ENCODE results near the gene PIAS1.
"Not testable (repeated sequence)": the region's sequence is repeated elsewhere in the genome, so short reads cannot be mapped to it uniquely, and the experiment has no call there.

Gene PIAS1

DNA sequence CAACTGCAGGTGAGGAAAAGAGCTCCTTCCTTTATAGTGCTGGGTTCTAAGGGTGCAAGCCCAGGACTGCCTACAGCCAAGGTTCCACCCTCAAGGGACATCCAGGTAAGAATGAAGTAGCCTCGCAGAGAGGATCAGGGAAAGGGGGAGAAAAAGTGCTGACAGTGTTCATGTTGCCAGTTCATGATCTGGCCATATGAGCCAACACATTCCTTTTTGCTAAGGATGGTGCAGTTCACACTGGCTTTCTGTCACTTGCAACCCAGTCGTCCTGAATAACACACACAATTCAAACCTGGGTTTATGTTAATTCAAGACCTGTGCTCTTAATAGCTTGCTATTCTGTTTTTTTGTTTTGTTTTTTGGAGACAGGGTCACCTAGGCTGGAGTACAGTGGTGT is 166.4 kb downstream of the PIAS1 start:
- no peak for DNase-seq (ENCODE audit: low spot score)

DNA sequence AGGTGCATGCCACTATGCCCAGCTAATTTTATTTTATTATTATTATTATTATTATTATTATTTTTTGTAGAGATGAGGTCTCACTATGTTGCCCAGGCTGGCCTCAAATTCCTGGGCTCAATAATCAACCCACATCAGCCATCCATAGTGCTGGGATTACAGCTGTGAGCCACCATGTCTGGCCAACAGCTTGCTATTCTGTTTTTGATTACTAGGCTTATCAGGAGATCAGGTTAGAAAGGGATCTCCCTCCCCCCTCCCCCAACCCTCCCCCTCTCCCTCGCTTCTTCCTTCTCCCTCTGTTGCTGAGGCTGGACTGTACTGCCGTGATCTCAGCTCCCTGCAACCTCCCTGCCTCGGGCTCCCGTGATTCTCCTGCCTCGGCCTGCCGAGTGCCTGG is 166.9 kb downstream of the PIAS1 start:
- no peak for DNase-seq (ENCODE audit: low spot score)

DNA sequence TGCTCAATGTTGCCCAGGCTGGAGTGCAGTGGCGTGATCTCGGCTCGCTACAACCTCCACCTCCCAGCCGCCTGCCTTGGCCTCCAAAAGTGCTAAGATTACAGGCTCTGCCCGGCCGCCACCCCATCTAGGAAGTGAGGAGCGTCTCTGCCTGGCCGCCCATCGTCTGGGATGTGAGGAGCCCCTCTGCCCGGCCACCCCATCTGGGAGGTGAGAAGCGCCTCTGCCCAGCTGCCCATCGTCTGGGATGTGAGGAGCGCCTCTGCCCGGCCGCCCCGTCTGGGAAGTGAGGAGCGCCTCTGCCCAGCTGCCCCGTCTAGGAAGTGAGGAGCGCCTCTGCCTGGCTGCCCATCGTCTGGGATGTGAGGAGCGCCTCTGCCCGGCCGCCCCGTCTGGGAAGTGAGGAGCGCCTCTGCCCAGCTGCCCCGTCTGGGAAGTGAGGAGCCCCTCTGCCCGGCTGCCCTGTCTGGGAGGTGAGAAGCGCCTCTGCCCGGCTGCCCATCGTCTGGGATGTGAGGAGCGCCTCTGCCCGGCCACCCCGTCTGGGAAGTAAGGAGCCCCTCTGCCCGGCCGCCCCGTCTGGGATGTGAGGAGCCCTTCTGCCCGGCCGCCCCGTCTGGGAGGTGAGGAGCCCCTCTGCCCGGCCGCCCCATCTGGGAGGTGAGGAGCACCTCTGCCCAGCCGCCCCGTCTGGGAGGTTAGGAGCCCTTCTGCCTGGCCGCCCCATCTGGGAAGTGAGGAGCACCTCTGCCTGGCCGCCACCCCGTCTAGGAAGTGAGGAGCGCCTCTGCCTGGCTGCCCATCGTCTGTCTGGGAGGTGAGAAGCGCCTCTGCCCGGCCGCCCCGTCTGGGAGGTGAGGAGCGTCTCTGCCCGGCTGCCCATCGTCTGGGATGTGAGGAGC is 167.7 kb downstream of the PIAS1 start:
- DNase-seq (ENCODE audit: low spot score): not testable (repeated sequence)

DNA sequence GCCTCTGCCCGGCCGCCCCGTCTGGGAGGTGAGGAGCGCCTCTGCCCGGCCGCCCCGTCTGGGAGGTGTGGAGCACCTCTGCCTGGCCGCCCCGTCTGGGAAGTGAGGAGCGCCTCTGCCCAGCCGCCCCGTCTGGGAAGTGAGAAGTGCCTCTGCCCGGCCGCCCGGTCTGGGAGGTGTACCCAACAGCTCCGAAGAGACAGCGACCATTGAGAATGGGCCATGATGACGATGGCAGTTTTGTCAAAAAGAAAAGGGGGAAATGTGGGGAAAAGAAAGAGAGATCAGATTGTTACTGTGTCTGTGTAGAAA is 168.3 kb downstream of the PIAS1 start:
- not testable (repeated sequence) for DNase-seq (ENCODE audit: low spot score)

DNA sequence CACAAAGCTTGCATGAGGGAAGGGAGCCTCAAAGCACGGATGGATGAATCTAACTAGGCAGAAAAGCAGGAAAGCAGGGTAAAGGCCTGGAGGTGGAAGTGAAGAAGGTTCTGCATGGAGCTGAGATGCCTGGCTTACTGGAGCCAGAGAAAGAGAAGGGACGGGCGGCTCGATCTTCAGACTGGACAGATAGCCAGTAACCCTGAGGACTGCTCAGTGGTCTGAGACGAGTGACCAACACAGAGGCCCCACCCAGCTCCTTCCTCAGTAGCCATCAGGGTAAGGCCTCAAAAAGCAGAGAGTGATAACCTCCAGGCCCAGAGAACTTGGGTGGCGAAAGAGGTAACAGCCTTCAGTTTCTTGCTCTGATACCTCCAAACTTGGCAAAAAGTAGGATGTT is 169.1 kb downstream of the PIAS1 start:
- no peak for DNase-seq (ENCODE audit: low spot score)

DNA sequence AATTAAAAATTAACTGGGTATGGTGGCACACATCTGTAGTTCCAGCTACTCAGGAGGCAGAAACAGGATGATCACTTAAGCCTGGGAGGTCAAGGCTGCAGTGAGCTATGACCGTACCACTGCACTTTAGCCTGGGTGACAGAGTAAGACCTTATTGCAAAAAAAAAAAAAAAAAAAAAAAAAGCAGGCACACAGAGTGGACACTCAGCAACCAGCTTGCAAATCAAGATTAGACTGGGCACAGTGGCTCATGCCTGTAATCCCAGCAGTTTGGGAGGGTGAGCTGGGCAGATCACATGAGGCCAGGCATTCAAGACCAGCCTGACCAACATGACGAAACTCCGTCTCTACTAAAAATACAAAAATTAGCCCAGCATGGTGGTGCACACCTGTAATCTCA is 170.0 kb downstream of the PIAS1 start:
- DNase-seq (ENCODE audit: low spot score): no peak

DNA sequence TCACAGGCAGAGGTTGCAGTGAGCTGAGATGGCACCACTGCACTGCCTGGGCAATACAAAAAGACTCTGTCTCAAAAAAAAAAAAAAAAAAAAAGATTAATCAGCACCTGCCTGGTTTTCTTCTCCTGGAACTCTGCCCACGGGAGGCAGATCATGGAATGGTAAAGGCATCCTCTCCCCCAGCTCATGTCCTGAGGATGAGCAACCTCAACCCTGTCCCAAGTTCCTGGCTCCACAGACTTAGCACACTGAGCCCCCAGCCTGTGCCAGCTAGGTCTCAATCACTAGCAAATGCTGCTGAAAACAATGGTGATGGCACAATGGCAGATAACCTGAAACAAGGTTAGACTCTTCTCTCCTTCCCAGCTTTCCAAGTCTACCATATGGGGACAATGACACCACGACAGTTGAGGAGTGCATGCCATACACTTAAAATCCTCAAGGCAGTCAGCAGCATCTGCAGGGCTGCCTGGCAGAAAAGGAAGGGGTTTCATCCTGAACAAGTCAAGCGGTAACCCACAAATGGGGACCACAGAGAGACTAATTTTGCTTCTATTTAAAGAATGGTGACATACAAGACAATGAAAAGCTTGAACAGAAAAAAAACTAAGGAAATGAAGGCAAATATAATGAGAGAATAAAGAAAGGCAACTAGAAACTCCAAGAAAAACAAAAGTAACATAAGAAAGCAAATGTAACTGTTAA is 170.6 kb downstream of the PIAS1 start:
- DNase-seq (ENCODE audit: low spot score): peak; percentile 28

DNA sequence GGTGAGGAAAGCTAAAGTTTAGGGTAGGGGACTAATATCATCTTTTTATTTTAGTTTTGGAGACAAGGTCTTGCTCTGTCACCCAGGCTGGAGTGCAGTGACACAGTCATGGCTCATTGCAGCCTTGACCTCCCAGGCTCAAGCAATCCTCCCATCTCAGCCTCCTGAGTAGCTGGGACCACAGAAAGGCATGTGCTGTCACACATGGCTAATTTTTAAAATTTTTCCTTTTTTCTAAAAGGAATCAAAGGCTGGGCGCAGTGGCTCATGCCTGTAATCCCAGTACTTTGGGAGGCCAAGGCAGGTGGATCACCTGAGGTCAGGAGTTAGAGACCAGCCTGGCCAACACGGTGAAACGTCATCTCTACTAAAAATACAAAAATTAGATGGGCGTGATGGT is 171.3 kb downstream of the PIAS1 start:
- not testable (repeated sequence) for DNase-seq (ENCODE audit: low spot score)

DNA sequence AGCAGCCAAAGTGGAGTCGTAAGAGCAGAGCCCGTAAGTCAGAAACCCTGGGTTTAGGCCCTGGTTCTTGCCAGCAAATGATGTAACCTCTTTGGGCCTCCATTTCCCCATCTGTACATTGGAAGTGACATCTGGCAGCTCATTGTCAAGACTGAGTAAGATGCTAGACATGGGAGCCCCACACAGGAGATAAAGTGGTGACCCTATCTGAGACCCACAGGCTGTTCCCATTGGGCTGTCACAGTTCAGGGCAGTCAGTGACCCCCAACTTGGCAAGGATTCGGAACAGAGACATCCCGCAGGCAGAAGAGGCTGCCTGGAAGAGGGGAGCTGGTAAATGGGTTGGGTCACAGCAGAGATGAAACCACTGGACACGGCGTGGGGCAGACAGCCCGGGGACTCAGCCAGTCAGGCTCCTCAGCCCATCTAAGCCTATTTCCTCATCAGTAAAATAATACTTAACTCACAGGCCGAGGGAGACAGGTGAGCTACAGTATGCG is 173.6 kb downstream of the PIAS1 start:
- DNase-seq (ENCODE audit: low spot score): no peak

DNA sequence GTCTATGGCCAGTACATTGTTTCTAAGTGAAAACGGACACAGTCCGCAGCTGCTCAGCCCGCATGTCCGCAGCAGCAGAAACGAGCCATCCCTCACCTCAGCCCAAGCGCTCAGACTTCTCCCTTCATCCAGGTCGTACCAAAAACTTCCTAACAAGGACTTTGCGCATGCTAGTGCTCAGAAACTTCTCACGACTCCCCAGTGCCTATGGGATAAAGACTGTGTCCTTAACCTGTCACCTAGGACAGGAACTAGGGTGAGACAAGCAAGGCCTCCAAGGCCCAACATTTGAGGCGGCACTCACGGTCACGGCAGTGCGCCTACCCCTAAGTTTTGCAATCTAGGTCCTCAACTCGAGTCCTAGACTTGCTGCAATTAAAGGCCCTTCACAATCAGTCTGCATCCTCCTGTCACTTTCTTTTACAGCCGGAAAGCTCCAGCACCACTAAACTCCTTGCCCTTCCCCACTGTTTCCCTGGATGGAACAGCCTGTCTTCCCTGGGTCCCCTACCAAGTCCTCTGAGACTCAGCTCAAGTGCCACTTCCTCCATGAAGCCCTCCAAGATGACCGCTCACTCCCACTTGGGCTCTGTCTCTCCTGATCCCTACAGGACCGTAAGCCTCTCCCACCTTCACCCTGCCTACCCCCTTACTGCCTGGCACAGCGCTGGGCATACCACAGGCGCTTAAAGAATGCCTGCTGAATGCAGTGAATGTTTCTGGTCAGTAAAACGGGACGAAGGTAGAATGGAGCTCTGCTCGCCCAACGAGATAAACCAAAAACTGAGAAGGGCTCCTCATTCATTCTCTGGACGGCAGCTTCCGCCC is 174.2 kb downstream of the PIAS1 start:
- peak; percentile 33 for DNase-seq (ENCODE audit: low spot score)

DNA sequence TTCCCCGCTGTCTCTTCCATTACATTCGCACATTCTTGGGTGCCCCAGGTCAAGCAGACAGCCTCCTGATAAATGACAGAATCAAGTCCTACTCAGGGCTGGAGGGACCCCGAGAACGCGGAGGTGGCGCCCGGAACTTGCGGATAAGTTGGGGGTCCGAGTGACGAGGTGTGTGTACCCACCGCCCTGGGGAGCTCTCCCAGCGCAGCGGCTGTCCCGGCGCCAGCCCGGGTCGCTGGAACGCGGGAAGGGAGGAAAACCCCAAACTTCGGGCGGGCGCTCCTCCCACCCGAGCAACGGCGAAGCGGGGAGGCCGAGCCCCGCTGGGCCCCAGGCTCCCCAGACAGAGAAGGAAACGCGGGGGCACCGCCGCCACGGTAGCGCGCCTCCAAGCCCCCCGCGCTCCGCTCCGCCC is 174.9 kb downstream of the PIAS1 start:
- DNase-seq (ENCODE audit: low spot score): no peak

DNA sequence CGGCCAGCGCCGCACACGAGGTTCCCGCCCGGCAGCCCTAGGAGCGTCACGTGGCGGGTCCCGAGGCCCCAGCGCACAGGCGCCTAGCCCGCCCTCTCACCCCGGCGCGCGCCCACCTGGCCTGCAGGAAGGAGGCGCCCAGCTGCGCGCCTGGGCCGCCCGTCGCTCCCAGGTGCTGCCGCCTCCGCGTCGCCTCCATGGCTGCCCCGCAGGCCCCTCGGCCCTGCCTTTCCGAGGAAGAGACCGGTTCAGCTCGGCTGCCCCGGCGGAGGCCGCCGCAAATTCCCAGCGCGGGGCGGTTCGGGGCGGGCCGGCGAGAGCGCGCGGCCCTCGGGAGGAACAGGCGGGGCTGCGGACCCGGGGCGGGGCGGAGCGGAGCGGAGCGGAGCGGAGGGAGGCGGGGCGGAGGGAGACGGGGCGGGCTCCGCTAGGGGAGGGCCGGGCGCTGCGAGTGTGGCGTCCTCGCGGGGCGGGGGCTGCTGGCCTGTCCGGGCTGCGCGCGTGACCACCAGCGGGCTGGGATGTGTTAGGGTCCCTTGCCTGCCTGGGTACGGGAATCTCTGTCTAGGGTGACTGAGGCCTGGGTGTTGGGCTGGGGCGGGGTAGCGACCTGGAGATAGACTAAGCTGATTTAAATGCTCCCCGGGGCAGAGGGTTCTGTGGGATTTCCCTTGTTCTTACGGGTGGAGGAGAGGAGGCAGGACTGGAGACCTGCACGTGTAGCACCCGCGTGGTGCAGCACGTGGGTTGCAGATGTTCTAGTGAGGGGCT is 175.5 kb downstream of the PIAS1 start, which contains the start of gene CLN6:
Gene CLN6, minus strand, starts transcription at position 343 of the 771 bp plus-strand sequence. Its CDS starts 144 bp downstream, at position 199.
- DNase-seq (ENCODE audit: low spot score): peak; percentile 84

DNA sequence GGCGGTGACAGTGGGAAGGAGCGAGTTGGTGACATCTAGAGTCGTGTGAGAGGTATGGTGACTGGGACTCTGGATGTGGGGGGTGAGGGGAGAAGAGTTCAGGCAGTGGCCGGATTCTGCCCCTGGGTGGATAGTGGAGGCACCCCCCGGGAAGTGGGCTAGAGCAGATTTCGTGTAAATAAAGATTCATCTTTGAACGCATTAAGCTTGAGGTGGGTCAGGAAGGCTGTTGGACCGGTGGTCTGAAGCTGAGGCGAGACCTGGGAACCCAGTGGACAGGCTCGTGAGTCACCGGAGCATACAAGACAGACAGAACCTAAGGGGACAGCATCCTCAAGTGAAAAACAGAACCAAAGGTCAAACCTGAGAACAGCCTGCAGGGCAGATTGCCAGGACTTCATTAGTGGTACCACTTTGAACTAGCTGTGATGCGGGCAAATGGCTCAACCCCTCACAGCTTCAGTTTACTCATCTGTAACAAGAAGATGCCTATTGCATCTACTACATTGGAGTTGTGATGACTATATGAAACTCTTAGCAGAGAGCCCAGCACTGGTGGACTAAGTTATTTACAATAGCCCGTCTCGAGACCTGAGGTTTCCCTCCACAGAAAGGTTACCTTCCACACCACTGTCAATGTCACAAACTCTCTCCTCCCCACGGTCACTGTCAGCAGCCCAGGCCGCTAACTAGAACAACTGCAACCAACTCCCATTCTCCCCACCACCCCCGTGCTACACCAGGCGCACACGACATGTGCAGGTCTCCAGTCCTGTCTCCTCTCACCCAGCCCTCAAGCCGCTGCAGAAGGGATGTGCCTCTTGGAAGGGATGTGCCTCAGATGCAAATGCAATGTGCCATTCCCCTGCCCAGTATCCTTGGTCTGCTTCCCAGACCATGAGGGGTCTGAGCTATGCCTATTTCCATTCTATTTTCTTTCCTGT is 176.3 kb downstream of the PIAS1 start:
- peak; percentile 26 for DNase-seq (ENCODE audit: low spot score)

DNA sequence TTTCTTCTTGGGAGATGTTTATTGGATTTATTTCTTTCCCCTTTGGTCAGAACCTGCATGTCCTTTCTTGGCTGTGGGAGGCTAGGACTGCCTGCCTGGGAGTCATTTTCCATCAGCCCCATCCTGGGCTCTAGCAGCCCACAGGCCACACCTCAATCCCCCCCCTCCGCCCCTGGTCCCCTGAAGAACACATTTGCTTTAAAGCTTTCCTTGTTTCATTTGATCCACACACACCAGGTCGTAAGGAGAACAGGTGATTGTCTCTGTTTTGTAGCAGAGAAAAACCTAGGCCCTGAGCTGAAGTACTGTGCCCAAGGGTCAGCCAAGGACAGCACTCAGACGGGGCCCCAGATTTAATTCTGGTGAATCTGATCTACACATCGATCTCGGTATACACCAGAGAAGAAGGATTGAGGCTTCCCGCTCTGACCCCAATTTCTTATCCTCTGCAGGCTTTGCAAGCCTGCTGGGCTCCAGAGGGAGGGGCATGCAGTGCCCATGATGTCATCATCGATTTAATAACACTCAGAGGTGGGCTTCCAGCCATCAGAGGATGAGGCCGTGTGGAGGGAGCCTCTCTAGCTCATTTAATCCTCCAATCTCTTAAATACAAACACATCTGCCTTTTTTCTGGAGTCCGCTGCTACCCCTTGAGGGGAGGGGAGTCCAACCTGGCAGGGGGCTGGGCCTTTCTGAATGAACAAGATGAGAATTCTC is 177.1 kb downstream of the PIAS1 start:
- DNase-seq (ENCODE audit: low spot score): no peak

DNA sequence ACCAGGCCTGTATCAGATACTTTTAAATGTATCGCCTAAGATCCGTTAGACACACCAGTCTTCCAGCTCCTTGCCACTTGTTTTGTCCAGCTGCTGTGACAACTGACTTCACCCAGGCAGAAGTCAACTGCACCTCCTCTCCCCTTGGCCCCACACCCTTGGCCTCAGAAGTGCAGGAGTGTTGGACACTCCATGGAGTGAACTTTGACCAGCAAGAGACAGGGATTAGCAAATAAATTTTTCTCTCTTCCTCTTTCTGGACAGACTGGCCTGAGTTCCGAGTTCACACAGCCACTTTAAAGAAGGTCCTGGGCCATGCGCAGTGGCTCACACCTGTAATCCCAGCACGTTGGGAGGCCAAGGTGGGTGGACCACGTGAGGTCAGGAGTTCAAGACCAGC is 178.3 kb downstream of the PIAS1 start:
- no peak for DNase-seq (ENCODE audit: low spot score)

DNA sequence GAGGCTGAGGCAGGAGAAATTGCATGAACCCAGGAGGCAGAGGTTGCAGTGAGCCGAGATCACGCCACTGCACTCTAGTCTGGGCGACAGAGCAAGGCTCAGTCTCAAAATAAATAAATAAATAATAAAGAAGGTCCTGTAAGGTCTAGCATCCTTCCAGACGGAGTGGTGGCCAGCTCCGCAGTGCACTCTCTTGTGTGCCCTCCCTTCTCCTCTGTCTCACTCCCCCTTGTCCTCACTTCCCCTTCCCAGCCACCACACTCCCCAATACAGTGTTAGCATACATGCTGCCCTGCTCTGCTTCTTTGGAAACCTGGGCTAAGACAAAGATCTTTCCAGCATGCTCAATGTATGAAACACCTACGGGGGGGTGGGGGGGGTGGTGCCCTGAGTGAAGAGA is 178.8 kb downstream of the PIAS1 start:
- no peak for DNase-seq (ENCODE audit: low spot score)

DNA sequence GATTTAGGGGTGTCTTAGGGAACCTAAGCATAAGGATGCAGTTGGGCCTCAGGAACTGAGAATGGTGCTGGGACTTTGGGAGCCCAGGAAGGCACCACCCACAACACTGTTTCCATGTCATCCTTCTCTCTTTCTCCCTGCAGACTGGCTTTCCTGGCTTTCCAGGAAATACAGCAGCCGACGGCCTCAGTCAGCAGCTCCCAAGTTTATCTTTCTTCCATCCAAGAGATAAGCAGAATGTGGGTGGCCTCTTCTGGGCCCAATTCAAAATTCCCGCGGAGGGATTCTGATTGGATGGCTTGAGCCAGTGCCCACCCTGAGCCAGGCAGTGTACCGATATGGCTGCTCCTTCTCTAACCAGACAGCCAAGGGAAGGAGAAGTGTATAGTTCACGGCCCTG is 179.9 kb downstream of the PIAS1 start:
- no peak for DNase-seq (ENCODE audit: low spot score)

DNA sequence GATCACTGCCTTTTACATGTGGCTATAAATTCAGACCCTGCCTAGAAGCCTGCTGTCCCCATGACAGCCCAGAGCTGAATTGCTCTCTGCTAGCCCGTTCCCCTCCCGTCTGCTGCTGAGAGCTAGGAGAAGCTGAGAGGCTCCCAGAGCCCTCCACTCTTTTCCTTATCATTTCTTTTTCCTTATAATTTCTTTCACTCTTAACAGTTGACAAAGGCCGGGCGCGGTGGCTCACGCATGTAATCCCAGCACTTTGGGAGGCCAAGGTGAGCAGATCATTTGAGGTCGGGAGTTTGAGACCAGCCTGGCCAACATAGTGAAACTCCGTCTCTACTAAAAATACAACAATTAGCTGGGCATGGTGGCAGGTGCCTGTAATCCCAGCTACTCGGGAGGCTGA is 180.4 kb downstream of the PIAS1 start:
- DNase-seq (ENCODE audit: low spot score): not testable (repeated sequence)

DNA sequence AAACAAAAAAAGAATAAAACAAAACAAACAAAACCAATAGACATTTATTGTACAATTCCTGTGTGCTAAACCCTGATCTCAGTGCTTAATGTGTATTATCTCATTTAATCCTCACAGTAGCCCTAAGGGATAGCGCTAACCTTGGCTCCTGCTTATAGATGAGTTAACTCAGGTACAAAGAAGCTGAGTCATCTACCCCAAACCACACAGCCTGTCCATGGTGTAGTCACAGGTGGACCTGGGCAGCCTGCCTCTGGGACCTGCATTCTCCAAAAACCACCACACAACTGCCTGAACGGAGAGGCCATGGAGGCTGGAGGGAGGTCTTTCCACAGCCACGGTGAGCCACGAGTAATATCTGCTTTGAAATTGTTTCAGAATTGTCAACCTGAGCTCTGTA is 180.9 kb downstream of the PIAS1 start:
- peak; percentile 41 for DNase-seq (ENCODE audit: low spot score)

DNA sequence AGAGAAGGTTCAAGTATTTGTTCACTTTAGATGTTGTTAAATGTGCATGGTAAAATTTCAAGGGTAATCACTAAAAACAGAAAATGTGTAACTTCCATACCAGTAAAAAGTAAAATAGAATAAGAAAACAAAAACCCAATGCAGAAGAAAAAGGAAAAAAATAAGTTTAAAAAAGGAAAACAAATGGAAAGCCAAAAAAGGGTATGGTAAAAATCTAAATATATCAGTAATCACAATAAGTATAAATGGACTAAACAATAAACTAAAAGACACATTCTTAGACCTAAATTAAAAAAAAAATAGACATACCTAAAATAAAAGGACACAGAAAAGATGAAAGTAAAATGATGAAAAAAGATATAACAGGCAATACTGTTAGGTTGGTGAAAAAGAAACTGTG is 184.9 kb downstream of the PIAS1 start:
- no peak for DNase-seq (ENCODE audit: low spot score)
